Glutamatergic neuron (in vitro differentiated cells): ENCODE measurements around the gene MT1M. TPM values are rescaled to one million over a fixed set of nuclear protein-coding genes. Genes with fewer than 3 reads are reported as not detected.
A peak's percentile ranks its signal among the peaks of the same experiment; 100 is the strongest.

ENCODE experiments used
- DNase-seq: peaks from one replicate; pipeline ENCODE4 v3.0.0; 2022
- H3K27ac Mint-ChIP-seq: one replicate; pipeline ENCODE4 v1.8.0; 2020; ENCODE audit warnings: mild to moderate bottlenecking, mixed read lengths, inconsistent platforms; ENCODE audit not compliant: unreplicated experiment
- H3K27me3 Mint-ChIP-seq: one replicate; pipeline ENCODE4 v1.8.0; 2020; ENCODE audit warnings: mild to moderate bottlenecking, moderate library complexity, mixed read lengths, inconsistent platforms; ENCODE audit not compliant: unreplicated experiment
- H3K36me3 Mint-ChIP-seq: one replicate; pipeline ENCODE4 v1.8.0; 2020; ENCODE audit warnings: mild to moderate bottlenecking, mixed read lengths, inconsistent platforms; ENCODE audit not compliant: unreplicated experiment
- H3K4me1 Mint-ChIP-seq: one replicate; pipeline ENCODE4 v1.8.0; 2020; ENCODE audit warnings: mild to moderate bottlenecking, low read depth, mixed read lengths, inconsistent platforms; ENCODE audit not compliant: unreplicated experiment
- H3K4me3 Mint-ChIP-seq: one replicate; pipeline ENCODE4 v1.8.0; 2020; ENCODE audit warnings: mild to moderate bottlenecking, mixed read lengths, inconsistent platforms; ENCODE audit not compliant: unreplicated experiment
- H3K9me3 Mint-ChIP-seq: one replicate; pipeline ENCODE4 v1.8.0; 2020; ENCODE audit warnings: mild to moderate bottlenecking, moderate library complexity, mixed read lengths, inconsistent platforms; ENCODE audit not compliant: unreplicated experiment
- CTCF ChIP-seq: fragments of 200-600 bp; sonication (generic); IDR thresholded peaks from one replicate; pipeline ENCODE4 v1.5.0; 2021; ENCODE audit not compliant: partially characterized antibody, unreplicated experiment
- total RNA-seq: library from RNA; stranded (reverse); fragmentation: NEBNext Ultra II Directional; extraction: Animal tissue kit (Norgen Biotek cat#: 25700); gene quantifications from one replicate; pipeline ENCODE4 v1.2.1, GENCODE V29; 2021; ENCODE audit not compliant: unreplicated experiment

The MT1M gene
- total RNA-seq, 1 donor from 2014 or later = not detected

GRCh38 chr16:56629531-56629930, 2.9 kb upstream of the MT1M start:
- peaks cover 5% of the 10 kb centered on the region for H3K9me3 Mint-ChIP-seq
- H3K36me3 Mint-ChIP-seq = no peaks in the 10 kb centered on the region
- H3K27me3 Mint-ChIP-seq = peaks cover 31% of the 10 kb centered on the region
- H3K4me3 Mint-ChIP-seq = no peak overlapping the region
- H3K4me1 Mint-ChIP-seq = peaks cover 11% of the 10 kb centered on the region
- H3K27ac Mint-ChIP-seq = no peak overlapping the region
- DNase-seq = no peak
- no peak for TF ChIP-seq CTCF

GRCh38 chr16:56630134-56630533, 2.3 kb upstream of the MT1M start:
- H3K27me3 Mint-ChIP-seq = peaks cover 32% of the 10 kb centered on the region
- no peak for TF ChIP-seq CTCF
- no peaks in the 10 kb centered on the region for H3K36me3 Mint-ChIP-seq
- DNase-seq = no peak
- H3K4me1 Mint-ChIP-seq = peaks cover 15% of the 10 kb centered on the region
- no peak overlapping the region for H3K27ac Mint-ChIP-seq
- no peak overlapping the region for H3K4me3 Mint-ChIP-seq
- H3K9me3 Mint-ChIP-seq = peaks cover 9% of the 10 kb centered on the region

GRCh38 chr16:56631197-56631596, 1.3 kb upstream of the MT1M start:
- peaks cover 31% of the 10 kb centered on the region for H3K27me3 Mint-ChIP-seq
- DNase-seq = no peak
- H3K4me3 Mint-ChIP-seq = no peak overlapping the region
- H3K36me3 Mint-ChIP-seq = no peaks in the 10 kb centered on the region
- no peak overlapping the region for H3K27ac Mint-ChIP-seq
- TF ChIP-seq CTCF = no peak
- peaks cover 9% of the 10 kb centered on the region for H3K9me3 Mint-ChIP-seq
- peaks cover 11% of the 10 kb centered on the region for H3K4me1 Mint-ChIP-seq

GRCh38 chr16:56631832-56632155, 665 bp upstream of the MT1M start:
- Mint-ChIP-seq H3K4me3 (peak overlapping the region; percentile 85), H3K27ac (no peak overlapping the region), H3K36me3 (no peaks in the 10 kb centered on the region), H3K4me1 (peaks cover 11% of the 10 kb centered on the region), H3K9me3 (peaks cover 9% of the 10 kb centered on the region), H3K27me3 (peaks cover 30% of the 10 kb centered on the region)
- TF ChIP-seq CTCF = no peak
- DNase-seq = no peak

GRCh38 chr16:56632848-56633365, 448 bp downstream of the MT1M start:
- DNase-seq = no peak
- Mint-ChIP-seq H3K36me3 (no peaks in the 10 kb centered on the region), H3K4me1 (peaks cover 13% of the 10 kb centered on the region), H3K4me3 (peak overlapping the region; percentile 70), H3K27me3 (peaks cover 31% of the 10 kb centered on the region), H3K27ac (no peak overlapping the region), H3K9me3 (peaks cover 9% of the 10 kb centered on the region)
- no peak for TF ChIP-seq CTCF
